ENCODE measurements around the gene KDM4D.

- TF ChIP-seq CTCF (IDR thresholded peaks at IDR 0.05) = no peak
- no peak for TF ChIP-seq GABPA (IDR thresholded peaks at IDR 0.05; ENCODE audit: low read depth)
- TF ChIP-seq RAD21 (IDR thresholded peaks at IDR 0.05; ENCODE audit: low read length) = no peak
- no peak for TF ChIP-seq ELF1 (IDR thresholded peaks at IDR 0.05)
- no peak for TF ChIP-seq SMC3 (IDR thresholded peaks at IDR 0.05; ENCODE audit: low read depth, low read length)
- no peak for TF ChIP-seq SIN3A (IDR thresholded peaks at IDR 0.05; ENCODE audit: borderline replicate concordance, low read depth, low read length)
- TF ChIP-seq PBX3 (IDR thresholded peaks at IDR 0.05) = no peak
- TF ChIP-seq TAF1 (IDR thresholded peaks at IDR 0.05; ENCODE audit: borderline replicate concordance, low read depth, low read length) = no peak
- TF ChIP-seq YY1 (IDR thresholded peaks at IDR 0.05; ENCODE audit: low read depth) = no peak
These were observed 669 bp downstream of the KDM4D start for GRCh38 chr11:94974178-94974577.

Data from SK-N-SH (cell line).